ENCODE measurements around the gene DLGAP1.

The DLGAP1 gene

GRCh38 chr18:4181882-4182568, 273.1 kb downstream of the DLGAP1 start:
- no peaks in the 10 kb centered on the region for H3K9me3 ChIP-seq (ENCODE audit: severe bottlenecking)
- H3K4me1 ChIP-seq (ENCODE audit: insufficient read depth, poor library complexity, severe bottlenecking) = no peaks in the 10 kb centered on the region
- DNase-seq (ENCODE audit: low spot score) (no peak), ATAC-seq (ENCODE audit: low read depth) (no peak)
- no peak overlapping the region for H3K27ac ChIP-seq (ENCODE audit: poor library complexity, severe bottlenecking)
- H3K27me3 ChIP-seq (ENCODE audit: insufficient read depth, poor library complexity, severe bottlenecking) = no peaks in the 10 kb centered on the region
- H3K36me3 ChIP-seq (ENCODE audit: low read depth) = no peaks in the 10 kb centered on the region
- no peak for TF ChIP-seq CTCF (IDR thresholded peaks at IDR 0.05; ENCODE audit: poor library complexity, severe bottlenecking)
- no peak overlapping the region for H3K4me3 ChIP-seq (ENCODE audit: severe bottlenecking)

- no peak overlapping the region for H3K4me3 ChIP-seq (ENCODE audit: severe bottlenecking)
- H3K36me3 ChIP-seq (ENCODE audit: low read depth) = no peaks in the 10 kb centered on the region
- no peaks in the 10 kb centered on the region for H3K27me3 ChIP-seq (ENCODE audit: insufficient read depth, poor library complexity, severe bottlenecking)
- no peak for DNase-seq (ENCODE audit: low spot score)
- H3K9me3 ChIP-seq (ENCODE audit: severe bottlenecking) = no peaks in the 10 kb centered on the region
- H3K27ac ChIP-seq (ENCODE audit: poor library complexity, severe bottlenecking) = no peak overlapping the region
- ATAC-seq (ENCODE audit: low read depth) = no peak
- no peaks in the 10 kb centered on the region for H3K4me1 ChIP-seq (ENCODE audit: insufficient read depth, poor library complexity, severe bottlenecking)
- TF ChIP-seq CTCF (IDR thresholded peaks at IDR 0.05; ENCODE audit: poor library complexity, severe bottlenecking) = no peak
Measured at GRCh38 chr18:4181086-4181485, 274.0 kb downstream of the DLGAP1 start.

- Histone ChIP-seq H3K4me3 (ENCODE audit: severe bottlenecking) (no peak overlapping the region), H3K4me1 (ENCODE audit: insufficient read depth, poor library complexity, severe bottlenecking) (no peaks in the 10 kb centered on the region), H3K27ac (ENCODE audit: poor library complexity, severe bottlenecking) (no peak overlapping the region), H3K27me3 (ENCODE audit: insufficient read depth, poor library complexity, severe bottlenecking) (no peaks in the 10 kb centered on the region), H3K36me3 (ENCODE audit: low read depth) (no peaks in the 10 kb centered on the region), H3K9me3 (ENCODE audit: severe bottlenecking) (peaks cover 4% of the 10 kb centered on the region)
- no peak for ATAC-seq (ENCODE audit: low read depth)
- TF ChIP-seq CTCF (IDR thresholded peaks at IDR 0.05; ENCODE audit: poor library complexity, severe bottlenecking) = no peak
- no peak for DNase-seq (ENCODE audit: low spot score)
Measured at GRCh38 chr18:4172196-4173100, 282.7 kb downstream of the DLGAP1 start.

GRCh38 chr18:4157352-4157751, 297.8 kb downstream of the DLGAP1 start:
- H3K9me3 ChIP-seq (ENCODE audit: severe bottlenecking) = no peaks in the 10 kb centered on the region
- no peak overlapping the region for H3K4me3 ChIP-seq (ENCODE audit: severe bottlenecking)
- no peaks in the 10 kb centered on the region for H3K27me3 ChIP-seq (ENCODE audit: insufficient read depth, poor library complexity, severe bottlenecking)
- no peaks in the 10 kb centered on the region for H3K4me1 ChIP-seq (ENCODE audit: insufficient read depth, poor library complexity, severe bottlenecking)
- H3K27ac ChIP-seq (ENCODE audit: poor library complexity, severe bottlenecking) = no peak overlapping the region
- no peak for ATAC-seq (ENCODE audit: low read depth)
- TF ChIP-seq CTCF (IDR thresholded peaks at IDR 0.05; ENCODE audit: poor library complexity, severe bottlenecking) = no peak
- no peaks in the 10 kb centered on the region for H3K36me3 ChIP-seq (ENCODE audit: low read depth)
- no peak for DNase-seq (ENCODE audit: low spot score)

Data from RWPE2 (cell line).